Astrocyte (in vitro differentiated cells and primary cell): Measurements from ENCODE around the gene NPFF.

ENCODE experiments used
- CTCF ChIP-seq: IDR thresholded peaks from 2 replicates; pipeline ENCODE4 v1.5.1; 2011; ENCODE audit warnings: low read depth, mild to moderate bottlenecking, inconsistent platforms, low read length, moderate library complexity; ENCODE audit not compliant: insufficient read depth
- EZH2 ChIP-seq: IDR thresholded peaks from 2 replicates; pipeline ENCODE4 v1.6.1; 2012; ENCODE audit warnings: mild to moderate bottlenecking, low read length, inconsistent platforms; ENCODE audit not compliant: insufficient read depth

- TF ChIP-seq CTCF, result no peak
- no peak for TF ChIP-seq EZH2
These were observed 11.2 kb downstream of the NPFF start for GRCh38 chr12:53495903-53496751.
